Effector CD8-positive, alpha-beta T cell (primary cell): Measurements from ENCODE around the gene TMSB10.
"Not testable (repeated sequence)": the region's sequence is repeated elsewhere in the genome, so short reads cannot be mapped to it uniquely, and the experiment has no call there.

Source experiments
- DNase-seq: peaks from one replicate; lab custom pipeline; 2025; lab: John Stamatoyannopoulos, UW

Gene TMSB10

GRCh38 chr2:84939426-84940087, 34.1 kb downstream of the TMSB10 start:
- DNase-seq: peak; percentile 24

- no peak for DNase-seq
Observed at GRCh38 chr2:84940088-84940470, 34.6 kb downstream of the TMSB10 start.

- no peak for DNase-seq
Observed at GRCh38 chr2:84940831-84941412, 35.5 kb downstream of the TMSB10 start.

- no peak for DNase-seq
Observed at GRCh38 chr2:84942166-84942565, 36.7 kb downstream of the TMSB10 start.

GRCh38 chr2:84942964-84943421, 37.5 kb downstream of the TMSB10 start:
- no peak for DNase-seq

- no peak for DNase-seq
Observed at GRCh38 chr2:84944295-84944909, 38.9 kb downstream of the TMSB10 start.

GRCh38 chr2:84945838-84946203, 40.4 kb downstream of the TMSB10 start:
- not testable (repeated sequence) for DNase-seq

GRCh38 chr2:84946204-84947009, 41.0 kb downstream of the TMSB10 start:
- peak; percentile 14 for DNase-seq

- DNase-seq: no peak
Observed at GRCh38 chr2:84947010-84947593, 41.6 kb downstream of the TMSB10 start.

- DNase-seq: no peak
Observed at GRCh38 chr2:84953535-84953934, 48.1 kb downstream of the TMSB10 start.

- DNase-seq: no peak
Observed at GRCh38 chr2:84954329-84954728, 48.9 kb downstream of the TMSB10 start.
